Measurements from ENCODE around the gene LSMEM2. TPM values are rescaled to one million over a fixed set of nuclear protein-coding genes. Genes with fewer than 3 reads are reported as not detected.

LSMEM2 gene
- total and polyA plus RNA-seq, 9 of the 15 experiments (the other 6 are each of a cell fraction or from before 2014, with no cell fraction given): not detected

DNA sequence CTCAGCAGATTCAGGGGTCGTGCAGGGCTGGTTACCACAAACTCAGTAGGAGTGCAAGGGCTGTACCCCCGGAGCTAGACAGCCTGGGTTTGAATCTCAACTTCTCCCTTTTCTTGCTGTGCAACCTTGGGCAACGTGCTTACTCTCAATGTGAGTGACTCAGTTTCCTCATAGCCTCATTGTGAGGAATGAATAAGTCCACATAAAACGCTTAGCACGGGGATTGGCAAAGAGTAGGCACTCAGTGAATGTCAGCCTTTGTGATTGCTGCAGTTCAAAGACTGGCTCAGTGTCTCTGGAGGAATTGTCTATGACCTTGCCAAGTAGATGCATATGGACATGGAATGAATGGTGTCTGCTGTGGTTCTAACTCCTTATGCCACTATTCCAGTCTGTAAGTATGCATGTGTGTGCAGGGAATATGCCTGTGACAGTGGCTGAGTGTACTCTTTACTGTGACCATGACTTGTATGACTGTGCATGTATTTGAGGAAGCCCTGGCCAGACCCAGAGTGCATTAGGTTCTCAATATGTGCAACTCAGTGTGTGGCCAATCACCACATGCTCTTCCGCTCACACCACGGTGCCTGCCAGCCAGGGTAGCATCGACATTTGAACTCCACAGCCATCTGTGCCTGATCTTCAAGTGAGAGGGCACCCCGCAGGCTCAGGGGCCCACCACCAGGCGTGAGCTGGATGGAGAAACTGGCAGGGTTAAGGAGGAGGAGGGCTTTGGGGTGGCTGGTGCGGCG is 21.2 kb downstream of the LSMEM2 start (continued):
- TF ChIP-seq ZNF398 (CRISPR knock-in tag; IDR thresholded peaks at IDR 0.05): no peak
- peak in 1 of 2 experiments; percentile 51; a peak in 1 of 4 replicates for TF ChIP-seq KDM1A (IDR thresholded peaks at IDR 0.05)
- no peak for TF ChIP-seq SAFB (IDR thresholded peaks at IDR 0.05; ENCODE audit: borderline replicate concordance, low read depth, low read length)
- no peak for TF ChIP-seq GATAD2A (IDR thresholded peaks at IDR 0.05)
- TF ChIP-seq SMARCA4 (IDR thresholded peaks at IDR 0.05): no peak
- TF ChIP-seq ZBTB12 (CRISPR knock-in tag; IDR thresholded peaks at IDR 0.05): no peak
- TF ChIP-seq ZNF263 (CRISPR knock-in tag; IDR thresholded peaks at IDR 0.05; ENCODE audit: borderline replicate concordance): no peak
- TF ChIP-seq HNRNPK (IDR thresholded peaks at IDR 0.05; ENCODE audit: low read depth, low read length, poor library complexity, severe bottlenecking): no peak
- TF ChIP-seq MXI1 (IDR thresholded peaks at IDR 0.05; ENCODE audit: low read depth, low read length): no peak
- no peak for TF ChIP-seq WHSC1 (IDR thresholded peaks at IDR 0.05; ENCODE audit: low read length)
- TF ChIP-seq ZBTB7A (IDR thresholded peaks at IDR 0.05; ENCODE audit: borderline replicate concordance, control insufficient read depth, low read depth, low read length): no peak
- TF ChIP-seq, protein P1, sequence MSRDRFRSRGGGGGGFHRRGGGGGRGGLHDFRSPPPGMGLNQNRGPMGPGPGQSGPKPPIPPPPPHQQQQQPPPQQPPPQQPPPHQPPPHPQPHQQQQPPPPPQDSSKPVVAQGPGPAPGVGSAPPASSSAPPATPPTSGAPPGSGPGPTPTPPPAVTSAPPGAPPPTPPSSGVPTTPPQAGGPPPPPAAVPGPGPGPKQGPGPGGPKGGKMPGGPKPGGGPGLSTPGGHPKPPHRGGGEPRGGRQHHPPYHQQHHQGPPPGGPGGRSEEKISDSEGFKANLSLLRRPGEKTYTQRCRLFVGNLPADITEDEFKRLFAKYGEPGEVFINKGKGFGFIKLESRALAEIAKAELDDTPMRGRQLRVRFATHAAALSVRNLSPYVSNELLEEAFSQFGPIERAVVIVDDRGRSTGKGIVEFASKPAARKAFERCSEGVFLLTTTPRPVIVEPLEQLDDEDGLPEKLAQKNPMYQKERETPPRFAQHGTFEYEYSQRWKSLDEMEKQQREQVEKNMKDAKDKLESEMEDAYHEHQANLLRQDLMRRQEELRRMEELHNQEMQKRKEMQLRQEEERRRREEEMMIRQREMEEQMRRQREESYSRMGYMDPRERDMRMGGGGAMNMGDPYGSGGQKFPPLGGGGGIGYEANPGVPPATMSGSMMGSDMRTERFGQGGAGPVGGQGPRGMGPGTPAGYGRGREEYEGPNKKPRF (IDR thresholded peaks at IDR 0.05; ENCODE audit: low read depth, low read length): no peak
- no peak for TF ChIP-seq ZNF589 (CRISPR knock-in tag; IDR thresholded peaks at IDR 0.05; ENCODE audit: low read depth)
- no peak for TF ChIP-seq DDX20 (tag; IDR thresholded peaks at IDR 0.05; ENCODE audit: low read depth)
- TF ChIP-seq, protein P2, sequence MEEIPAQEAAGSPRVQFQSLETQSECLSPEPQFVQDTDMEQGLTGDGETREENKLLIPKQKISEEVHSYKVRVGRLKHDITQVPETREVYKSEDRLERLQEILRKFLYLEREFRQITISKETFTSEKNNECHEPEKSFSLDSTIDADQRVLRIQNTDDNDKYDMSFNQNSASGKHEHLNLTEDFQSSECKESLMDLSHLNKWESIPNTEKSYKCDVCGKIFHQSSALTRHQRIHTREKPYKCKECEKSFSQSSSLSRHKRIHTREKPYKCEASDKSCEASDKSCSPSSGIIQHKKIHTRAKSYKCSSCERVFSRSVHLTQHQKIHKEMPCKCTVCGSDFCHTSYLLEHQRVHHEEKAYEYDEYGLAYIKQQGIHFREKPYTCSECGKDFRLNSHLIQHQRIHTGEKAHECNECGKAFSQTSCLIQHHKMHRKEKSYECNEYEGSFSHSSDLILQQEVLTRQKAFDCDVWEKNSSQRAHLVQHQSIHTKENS (CRISPR knock-in tag; IDR thresholded peaks at IDR 0.05): no peak
- no peak for TF ChIP-seq HBP1 (CRISPR knock-in tag; IDR thresholded peaks at IDR 0.05)
- TF ChIP-seq PHTF2 (CRISPR knock-in tag; IDR thresholded peaks at IDR 0.05): no peak
- no peak for TF ChIP-seq ZNF445 (CRISPR knock-in tag; IDR thresholded peaks at IDR 0.05; ENCODE audit: low read depth)
- 0 out of 2 replicates have a peak, but pooled peaks have one; percentile 15 for TF ChIP-seq MEF2D (tag; conservative IDR thresholded peaks at IDR 0.05; ENCODE audit: low read depth)
